ENCODE measurements around the gene ZBTB20.

The ZBTB20 gene

DNA sequence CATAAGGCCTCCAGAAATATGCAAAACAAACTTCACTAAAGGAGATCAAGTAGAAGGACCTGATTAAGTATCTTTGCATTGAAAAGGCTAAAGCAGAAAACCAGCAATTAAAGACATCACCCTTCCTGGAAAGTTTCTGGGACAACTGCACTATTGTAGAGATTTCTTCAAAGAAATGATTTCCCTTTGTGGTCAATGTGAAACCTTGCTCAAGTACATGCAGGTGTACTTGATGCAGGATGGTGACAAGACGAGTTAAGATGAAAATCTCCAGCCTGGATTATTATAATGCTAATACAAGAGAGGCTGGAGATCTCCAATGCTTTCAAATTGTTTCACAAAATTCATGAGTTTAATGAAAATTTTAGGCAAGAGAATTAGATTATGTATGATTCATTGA is 644.9 kb downstream of the ZBTB20 start:
- DNase-seq, result no peak

DNA sequence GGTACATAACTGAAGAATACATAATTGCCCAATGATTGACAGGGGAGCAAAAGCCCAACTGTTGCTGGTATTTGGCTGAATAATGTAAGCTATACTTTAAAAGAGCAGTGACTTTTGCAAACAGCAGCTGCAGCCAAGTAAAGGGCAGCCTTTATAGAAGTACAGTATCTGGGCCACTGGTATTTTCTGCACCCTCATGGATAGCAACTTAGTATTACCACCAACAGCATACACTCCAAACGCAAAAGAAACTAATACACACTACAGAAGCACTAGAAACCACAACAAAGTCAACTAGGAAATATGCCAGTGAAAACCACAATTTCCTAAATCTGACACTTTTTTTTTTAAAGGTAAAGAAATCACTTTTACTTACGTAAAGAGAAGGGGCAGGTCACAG is 647.1 kb downstream of the ZBTB20 start:
- no peak for DNase-seq

- DNase-seq, result no peak
These were observed 648.3 kb downstream of the ZBTB20 start for GRCh38 chr3:114498539-114499370.

- DNase-seq, result no peak
These were observed 650.2 kb downstream of the ZBTB20 start for GRCh38 chr3:114496874-114497273.

DNA sequence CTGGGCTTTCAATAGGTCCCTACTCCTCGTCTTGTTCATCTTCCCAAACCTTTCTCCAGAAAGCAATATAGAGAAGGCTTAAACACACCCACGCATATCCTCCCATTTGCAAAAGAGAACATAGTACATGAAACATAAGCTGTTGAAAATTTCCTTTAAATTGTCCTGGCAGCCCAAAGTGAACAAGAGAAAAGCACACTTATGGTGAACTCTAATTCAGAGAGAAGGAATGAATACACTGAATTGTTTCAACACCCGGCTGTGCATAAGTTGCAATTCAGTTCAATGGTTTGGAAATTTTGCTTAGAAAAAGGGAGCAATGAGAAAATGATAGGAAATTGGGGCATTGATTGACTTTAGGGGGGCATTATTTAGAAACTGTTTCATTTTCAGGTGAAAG is 650.6 kb downstream of the ZBTB20 start:
- DNase-seq, result no peak

DNA sequence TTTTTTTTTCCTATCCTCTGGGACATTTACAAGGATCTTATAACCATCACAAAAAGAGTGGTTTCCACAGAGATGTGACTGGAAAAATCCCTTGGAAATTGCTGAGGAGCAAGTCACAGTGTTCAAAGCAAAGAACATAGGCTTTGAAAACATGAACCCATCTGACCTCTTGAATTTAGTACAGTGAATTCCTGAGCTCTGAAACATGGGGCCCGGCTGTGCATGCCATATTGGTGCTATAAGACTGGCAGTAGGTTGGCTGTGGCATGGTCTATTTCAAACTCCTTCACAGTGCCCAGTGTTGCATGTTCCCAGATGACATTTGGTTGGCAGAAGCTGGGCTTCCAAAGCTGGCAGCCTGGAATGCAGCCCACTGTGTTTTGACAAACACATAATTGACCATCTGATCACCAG is 651.1 kb downstream of the ZBTB20 start:
- no peak for DNase-seq

DNA sequence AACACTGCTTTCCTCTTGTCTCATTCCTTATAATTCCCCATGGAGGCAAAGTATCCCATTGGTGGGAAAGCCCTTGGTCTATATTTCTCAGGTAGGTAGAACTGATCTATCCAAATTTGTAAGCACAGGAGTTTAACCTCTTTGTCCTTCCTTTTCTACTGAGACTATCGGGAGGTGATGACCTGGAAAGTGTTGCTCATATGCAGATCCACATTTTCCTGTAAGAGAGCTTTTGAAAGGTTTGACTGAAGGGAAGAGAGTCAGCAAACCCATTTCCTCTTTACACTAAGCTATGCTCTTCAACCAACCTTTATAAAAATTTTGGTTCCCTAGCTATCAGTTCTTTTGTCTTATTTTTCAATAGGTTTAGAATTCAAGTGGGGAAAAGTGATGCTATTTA is 652.6 kb downstream of the ZBTB20 start:
- no peak for DNase-seq

- no peak for DNase-seq
These were observed 656.3 kb downstream of the ZBTB20 start for GRCh38 chr3:114490829-114491228.

DNA sequence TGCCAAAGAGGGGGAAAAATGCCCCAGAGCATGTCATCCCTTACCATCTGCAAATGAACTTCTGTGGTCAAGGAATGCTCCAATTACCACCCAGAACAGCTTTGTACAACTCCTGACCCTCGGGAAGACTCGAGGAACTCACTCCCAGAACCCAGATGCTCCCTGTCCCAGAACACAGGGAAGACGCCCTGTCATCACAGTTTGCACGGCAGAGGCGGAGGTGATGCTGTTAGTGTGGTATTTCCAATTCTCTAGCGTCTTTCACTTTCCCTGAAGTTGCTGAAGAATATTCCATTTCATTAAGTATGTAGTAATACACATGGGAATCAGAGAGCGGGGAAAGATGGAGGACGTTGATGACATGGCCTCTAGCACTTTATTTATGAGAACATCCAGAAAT is 659.6 kb downstream of the ZBTB20 start:
- DNase-seq, result no peak

- no peak for DNase-seq
These were observed 662.2 kb downstream of the ZBTB20 start for GRCh38 chr3:114484919-114485318.

DNA sequence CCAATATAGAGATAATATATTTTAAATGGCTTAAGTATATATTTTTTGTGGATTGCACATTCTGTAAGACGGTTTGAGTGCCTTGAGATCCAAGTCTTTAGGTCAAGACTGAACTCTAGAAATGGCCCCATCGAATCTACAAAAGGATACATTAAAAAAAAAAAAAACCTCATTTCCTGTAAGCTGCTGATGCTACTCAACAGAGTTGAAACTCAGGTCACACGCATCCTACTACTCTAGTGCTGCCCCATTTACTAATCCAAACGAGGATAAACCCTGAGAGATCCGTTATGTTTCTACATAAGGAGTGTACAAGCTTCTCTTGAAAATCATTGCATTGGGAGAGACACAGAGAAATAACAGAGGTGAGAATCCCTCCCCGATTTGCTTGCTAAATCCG is 666.0 kb downstream of the ZBTB20 start:
- no peak for DNase-seq

- DNase-seq, result no peak
These were observed 666.6 kb downstream of the ZBTB20 start for GRCh38 chr3:114480442-114480841.

DNA sequence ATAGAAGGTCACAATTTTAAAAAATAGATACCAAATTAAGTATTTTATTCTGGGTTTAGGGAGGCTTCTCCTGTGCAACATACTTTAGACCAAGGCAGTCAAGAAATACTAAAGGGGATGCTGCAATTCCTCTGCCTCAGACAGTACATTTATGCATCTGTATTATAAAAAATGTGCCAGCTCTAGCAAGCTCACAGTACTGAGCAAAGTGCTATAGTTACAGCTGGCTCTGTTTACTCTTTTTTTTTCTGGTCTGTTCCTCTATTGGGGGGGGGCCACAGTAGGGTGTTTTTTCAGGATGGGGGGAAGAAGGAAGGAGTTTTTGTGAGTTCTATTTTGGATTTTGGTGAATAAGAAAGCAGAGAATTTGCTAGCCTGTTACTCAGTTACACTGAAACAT is 668.3 kb downstream of the ZBTB20 start:
- no peak for DNase-seq

DNA sequence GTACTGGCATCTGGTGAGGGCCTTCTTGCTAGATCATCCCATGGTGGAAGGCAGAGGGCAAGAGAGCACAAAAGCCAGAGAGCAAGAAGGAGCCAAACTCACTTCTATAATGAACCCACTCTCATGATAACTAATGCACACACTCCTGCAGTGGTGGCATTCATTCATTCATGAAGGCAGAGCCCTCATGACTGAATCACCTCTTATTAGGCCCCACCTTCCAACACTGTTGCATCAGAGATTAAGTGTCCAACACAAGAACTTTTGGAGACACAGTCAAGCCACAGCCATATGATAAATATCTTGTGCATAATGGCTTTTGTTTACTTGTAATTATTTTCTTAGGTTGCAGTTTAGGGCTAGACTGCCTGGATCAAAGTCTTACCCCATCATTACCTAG is 670.6 kb downstream of the ZBTB20 start:
- no peak for DNase-seq

GRCh38 chr3:114471478-114471877 is 675.6 kb downstream of the ZBTB20 start:
- no peak for DNase-seq

DNA sequence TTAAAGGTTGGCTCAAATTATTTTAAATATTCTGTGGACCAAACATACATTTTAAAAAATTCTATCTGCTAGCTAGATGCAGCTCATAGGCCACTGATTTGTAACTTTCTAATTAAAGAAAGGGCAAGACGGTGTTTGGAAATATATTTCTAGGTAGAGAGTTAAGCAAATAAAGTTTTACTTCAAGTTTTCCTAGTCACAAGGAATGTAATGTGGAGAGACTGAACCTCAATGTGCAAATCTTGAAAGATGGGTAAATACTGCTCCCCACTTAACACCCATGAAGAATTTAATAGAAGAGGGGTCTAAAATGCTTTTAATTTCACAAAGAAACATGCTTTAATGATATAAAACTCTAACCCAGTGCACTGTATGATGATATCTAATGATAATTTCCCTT is 678.0 kb downstream of the ZBTB20 start:
- DNase-seq, result no peak

- no peak for DNase-seq
These were observed 680.3 kb downstream of the ZBTB20 start for GRCh38 chr3:114466816-114467215.

DNA sequence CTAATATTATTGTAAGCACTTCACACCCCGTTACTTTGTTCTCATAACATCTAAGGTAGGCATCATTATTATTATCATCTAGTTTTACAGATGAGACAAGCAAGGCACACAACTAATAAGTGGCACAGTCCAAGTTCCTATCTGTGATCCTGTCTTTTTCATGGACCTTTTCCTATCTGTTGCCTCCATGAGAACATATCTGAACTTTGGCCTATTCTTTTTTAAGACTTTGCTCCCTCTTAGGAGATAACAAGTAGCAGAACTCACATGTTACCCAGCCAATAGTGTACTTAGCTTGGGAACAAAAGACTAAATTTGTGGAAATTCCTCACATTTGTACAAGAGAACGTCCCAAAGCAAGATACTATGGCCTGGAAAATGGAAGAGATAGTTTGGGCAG is 680.8 kb downstream of the ZBTB20 start:
- DNase-seq, result no peak

DNA sequence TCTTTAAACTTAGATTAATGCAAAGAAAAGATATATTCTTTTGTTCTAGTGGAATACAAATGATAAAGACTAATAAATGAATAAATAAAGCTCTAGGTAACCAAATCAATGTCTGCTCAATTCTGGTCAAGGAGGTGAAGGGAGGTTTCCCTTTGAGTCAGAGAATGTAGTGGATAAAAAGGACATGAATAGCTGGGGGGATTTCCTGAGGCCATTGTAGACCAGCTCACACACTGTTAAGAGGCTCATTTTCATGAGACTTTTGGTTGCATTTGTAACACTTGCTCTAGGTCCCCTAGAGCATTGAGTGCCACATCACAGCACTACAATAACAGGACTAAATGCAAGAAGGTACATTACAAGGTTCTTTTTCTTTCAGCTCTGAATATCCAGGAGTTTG is 682.5 kb downstream of the ZBTB20 start:
- DNase-seq, result no peak

DNA sequence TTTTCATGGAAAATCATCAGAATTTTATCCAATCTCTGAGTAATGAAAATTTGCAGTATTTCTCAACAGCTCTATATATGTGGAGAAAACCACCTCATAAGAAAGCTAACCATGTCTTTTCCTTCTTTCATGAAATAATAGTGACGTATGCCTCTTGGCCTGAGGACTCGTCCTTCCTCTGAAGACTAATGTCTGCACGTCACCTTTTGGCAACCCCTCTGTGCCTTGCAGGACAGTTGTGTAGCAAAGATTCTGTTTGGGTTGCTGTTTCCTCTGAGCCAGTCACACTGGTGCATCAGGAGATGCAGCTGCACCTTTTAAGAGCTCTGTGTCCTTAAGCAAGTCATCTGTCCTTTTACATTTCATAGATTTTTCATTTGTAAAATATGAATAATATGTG is 684.3 kb downstream of the ZBTB20 start:
- no peak for DNase-seq

GRCh38 chr3:114460459-114460858 is 686.6 kb downstream of the ZBTB20 start:
- DNase-seq, result no peak

DNA sequence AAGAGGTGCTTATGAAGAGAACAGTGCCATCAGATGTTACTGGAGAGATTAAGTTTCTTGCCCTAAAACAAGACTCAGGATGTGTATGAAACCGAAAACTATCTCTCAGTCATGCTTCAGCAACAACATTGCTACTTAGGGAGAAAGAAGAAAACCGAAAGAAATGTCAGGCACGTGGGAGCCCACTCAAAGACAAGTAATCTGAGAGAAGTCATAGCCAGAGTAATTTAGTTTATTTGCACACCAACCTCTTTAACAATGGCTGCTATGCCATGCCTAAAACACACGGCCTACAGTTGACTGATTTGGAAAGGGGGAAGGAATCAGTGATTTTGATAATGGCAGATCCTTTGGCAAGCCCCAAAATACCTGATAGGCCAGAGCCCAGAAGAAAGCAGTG is 690.3 kb downstream of the ZBTB20 start:
- peak; percentile 45 for DNase-seq

- no peak for DNase-seq
These were observed 691.7 kb downstream of the ZBTB20 start for GRCh38 chr3:114455432-114455831.

DNA sequence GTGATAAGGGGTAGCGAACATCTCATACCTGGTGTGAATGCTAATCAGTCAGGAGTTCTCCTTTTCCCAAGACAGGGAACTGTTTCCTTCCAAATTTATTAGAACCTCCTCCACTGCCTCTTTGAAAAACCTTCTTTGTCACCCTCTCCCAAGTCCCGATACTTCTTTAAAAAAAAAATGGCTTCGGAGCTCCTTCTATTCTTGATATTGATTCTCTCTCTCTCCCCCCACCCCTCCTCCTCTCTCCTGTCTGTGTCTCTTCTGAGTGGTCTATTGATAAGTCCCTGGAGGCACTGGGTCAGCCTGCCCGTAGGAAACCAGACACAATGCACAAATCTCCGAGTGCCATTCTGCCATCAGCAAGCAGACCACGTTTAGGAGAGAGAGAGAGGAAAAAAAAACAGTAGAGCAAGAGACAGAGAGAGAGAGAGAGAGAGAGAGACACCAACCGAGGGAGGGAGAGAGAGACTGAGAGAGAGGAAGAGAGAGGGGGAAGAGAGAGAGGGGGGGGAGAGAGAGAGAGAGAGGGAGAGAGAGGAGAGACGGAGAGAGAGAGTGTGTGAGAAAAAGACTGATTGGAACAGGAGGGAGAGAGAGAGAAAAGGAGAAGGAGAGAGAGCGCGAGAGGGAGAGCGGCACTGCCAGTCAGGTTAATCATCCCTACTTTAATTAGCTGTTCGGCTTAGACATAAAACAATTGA is 692.4 kb downstream of the ZBTB20 start:
- DNase-seq, result peak; percentile 39

DNA sequence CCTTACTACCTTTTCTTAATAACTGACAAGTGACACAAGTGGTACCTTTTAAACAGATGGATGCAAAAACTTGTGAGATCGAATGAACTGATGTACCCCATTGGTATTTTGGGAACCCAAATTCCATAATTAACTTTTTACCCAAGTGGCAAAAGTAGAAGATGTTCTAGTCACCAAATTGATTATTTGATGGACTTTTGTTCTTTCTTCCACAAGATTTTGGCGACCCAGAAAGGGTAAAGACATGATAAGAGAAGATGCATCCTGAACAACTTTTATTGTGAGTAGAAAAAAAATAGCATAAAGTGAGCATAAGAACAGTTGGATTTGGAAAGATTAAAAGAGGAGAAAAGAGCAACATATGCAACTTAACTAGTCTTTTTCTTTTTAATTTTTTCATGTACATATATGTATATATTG is 693.7 kb downstream of the ZBTB20 start:
- no peak for DNase-seq
